Measurements from ENCODE around the gene PSMC5.

DNA sequence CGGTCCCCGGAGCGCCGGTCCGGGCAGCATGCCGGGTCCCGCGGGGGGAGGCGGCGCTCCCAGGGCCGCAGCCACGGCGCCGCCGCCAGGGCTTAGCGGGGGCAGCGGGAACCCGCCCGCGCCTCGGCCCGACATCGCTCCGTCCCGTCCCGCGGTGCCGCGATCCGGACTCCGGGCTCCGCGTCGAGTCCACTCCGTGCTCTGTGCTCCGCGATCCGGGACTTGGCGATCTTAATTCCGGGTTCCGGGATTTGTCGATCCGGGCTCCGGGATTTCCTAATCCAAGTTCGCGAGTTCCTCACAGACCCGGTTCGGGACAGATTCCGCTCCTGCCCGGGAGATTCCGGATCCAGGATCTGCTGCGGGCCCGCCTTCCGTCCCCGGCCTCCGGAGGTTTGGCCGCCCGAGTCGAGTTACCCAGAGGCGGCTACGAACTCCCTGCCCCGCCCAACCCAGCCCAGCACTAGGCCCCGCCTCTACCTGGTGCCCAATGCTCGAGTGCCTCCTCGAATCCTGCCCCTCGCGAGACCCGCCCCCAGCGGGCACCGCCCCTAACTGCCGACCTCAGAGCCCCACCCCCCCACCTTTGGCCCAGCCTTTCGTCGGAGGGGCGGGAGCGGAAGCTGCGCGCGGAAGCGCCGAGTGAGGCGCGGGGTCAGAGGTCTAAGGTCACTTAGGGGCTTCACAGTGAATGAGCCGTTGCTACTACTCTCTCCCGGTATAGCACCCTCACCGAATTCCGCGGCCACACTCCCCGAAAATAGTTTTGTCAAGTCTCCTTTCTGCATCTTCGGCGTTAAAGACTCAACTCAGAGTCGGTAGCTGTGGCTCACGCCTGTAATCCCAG is 15.5 kb downstream of the PSMC5 start, which contains the start of gene SMARCD2:
- TF ChIP-seq POLR2A (IDR thresholded peaks at IDR 0.05): peak in 3 of 4 donors; percentile 49 to 91 (median 50)
- TF ChIP-seq, protein P1, sequence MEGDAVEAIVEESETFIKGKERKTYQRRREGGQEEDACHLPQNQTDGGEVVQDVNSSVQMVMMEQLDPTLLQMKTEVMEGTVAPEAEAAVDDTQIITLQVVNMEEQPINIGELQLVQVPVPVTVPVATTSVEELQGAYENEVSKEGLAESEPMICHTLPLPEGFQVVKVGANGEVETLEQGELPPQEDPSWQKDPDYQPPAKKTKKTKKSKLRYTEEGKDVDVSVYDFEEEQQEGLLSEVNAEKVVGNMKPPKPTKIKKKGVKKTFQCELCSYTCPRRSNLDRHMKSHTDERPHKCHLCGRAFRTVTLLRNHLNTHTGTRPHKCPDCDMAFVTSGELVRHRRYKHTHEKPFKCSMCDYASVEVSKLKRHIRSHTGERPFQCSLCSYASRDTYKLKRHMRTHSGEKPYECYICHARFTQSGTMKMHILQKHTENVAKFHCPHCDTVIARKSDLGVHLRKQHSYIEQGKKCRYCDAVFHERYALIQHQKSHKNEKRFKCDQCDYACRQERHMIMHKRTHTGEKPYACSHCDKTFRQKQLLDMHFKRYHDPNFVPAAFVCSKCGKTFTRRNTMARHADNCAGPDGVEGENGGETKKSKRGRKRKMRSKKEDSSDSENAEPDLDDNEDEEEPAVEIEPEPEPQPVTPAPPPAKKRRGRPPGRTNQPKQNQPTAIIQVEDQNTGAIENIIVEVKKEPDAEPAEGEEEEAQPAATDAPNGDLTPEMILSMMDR (IDR thresholded peaks at IDR 0.05): peak in 2 of 6 experiments; percentile 14 to 48
